Measurements from ENCODE around the gene FAM193B.
A peak's percentile ranks its signal among the peaks of the same experiment; 100 is the strongest.

FAM193B gene

GRCh38 chr5:177497292-177498012 lies 56.9 kb downstream of the FAM193B start, which contains the start of gene PDLIM7:
TSS of gene PDLIM7 (minus strand) at chr5:177497604. CDS start at chr5:177496512, 1,092 bp downstream.
- peak; percentile 93 for DNase-seq (ENCODE audit: low read depth)
- TF ChIP-seq, protein P1, sequence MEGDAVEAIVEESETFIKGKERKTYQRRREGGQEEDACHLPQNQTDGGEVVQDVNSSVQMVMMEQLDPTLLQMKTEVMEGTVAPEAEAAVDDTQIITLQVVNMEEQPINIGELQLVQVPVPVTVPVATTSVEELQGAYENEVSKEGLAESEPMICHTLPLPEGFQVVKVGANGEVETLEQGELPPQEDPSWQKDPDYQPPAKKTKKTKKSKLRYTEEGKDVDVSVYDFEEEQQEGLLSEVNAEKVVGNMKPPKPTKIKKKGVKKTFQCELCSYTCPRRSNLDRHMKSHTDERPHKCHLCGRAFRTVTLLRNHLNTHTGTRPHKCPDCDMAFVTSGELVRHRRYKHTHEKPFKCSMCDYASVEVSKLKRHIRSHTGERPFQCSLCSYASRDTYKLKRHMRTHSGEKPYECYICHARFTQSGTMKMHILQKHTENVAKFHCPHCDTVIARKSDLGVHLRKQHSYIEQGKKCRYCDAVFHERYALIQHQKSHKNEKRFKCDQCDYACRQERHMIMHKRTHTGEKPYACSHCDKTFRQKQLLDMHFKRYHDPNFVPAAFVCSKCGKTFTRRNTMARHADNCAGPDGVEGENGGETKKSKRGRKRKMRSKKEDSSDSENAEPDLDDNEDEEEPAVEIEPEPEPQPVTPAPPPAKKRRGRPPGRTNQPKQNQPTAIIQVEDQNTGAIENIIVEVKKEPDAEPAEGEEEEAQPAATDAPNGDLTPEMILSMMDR (IDR thresholded peaks at IDR 0.05; ENCODE audit: control insufficient read depth, extremely low read depth, insufficient read depth) = peak; percentile 36
- H3K4me3 ChIP-seq (ENCODE audit: low read depth, low read length) = peak within 1 kb of the TSS; percentile 72

- TF ChIP-seq, protein P1 (IDR thresholded peaks at IDR 0.05; ENCODE audit: control insufficient read depth, extremely low read depth, insufficient read depth) = no peak
- H3K4me3 ChIP-seq (ENCODE audit: low read depth, low read length) = peak overlapping the region; percentile 72
These were observed 57.6 kb downstream of the FAM193B start for GRCh38 chr5:177496727-177497291.

DNA sequence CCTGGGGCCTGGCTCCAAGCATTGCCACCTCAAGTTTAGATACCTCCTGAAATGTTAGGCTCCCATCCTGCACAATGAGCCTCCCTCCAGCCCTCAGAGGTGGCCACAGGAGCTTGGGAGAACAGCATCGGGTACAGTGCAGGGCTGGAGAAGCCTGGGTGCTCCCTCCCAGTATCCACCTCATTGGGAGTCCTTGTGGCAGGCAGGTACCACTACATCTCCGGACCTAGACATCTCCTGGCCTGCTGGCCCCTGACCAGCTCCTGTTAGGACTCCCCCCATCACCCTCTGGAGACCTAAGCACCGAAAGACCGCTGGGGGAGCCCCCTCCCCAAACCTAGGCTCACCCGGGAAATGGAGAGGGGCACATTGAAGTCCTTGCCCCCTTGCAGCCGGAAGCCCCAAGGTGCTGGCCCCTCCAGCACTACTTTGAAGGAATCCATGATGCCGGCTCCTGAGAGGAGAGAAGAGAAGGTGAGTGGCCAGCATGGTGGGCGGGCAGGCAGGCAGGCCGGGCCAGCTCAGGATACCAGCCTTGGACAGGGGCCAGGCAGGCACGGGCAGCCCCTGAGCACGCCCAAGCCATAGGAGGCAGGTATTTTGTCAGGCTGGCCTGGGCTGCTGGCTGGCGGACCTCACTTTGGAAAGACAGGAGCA lies 58.2 kb downstream of the FAM193B start:
- TF ChIP-seq, protein P1 (IDR thresholded peaks at IDR 0.05; ENCODE audit: control insufficient read depth, extremely low read depth, insufficient read depth) = 0 out of 2 replicates have a peak, but pooled peaks have one; percentile 9
- peak overlapping the region; percentile 72 for H3K4me3 ChIP-seq (ENCODE audit: low read depth, low read length)
- DNase-seq (ENCODE audit: low read depth) = no peak

More at GRCh38 chr5:177496727-177497291, 57.6 kb downstream of the FAM193B start:
- no peak for DNase-seq (ENCODE audit: low read depth)

- no peak for DNase-seq (ENCODE audit: low read depth)
- no peak overlapping the region for H3K4me3 ChIP-seq (ENCODE audit: low read depth, low read length)
- TF ChIP-seq, protein P1 (IDR thresholded peaks at IDR 0.05; ENCODE audit: control insufficient read depth, extremely low read depth, insufficient read depth) = no peak
These were observed 58.9 kb downstream of the FAM193B start for GRCh38 chr5:177495243-177496060.

GRCh38 chr5:177494346-177495195 lies 59.8 kb downstream of the FAM193B start:
- no peak overlapping the region for H3K4me3 ChIP-seq (ENCODE audit: low read depth, low read length)
- DNase-seq (ENCODE audit: low read depth) = no peak
- TF ChIP-seq, protein P1 (IDR thresholded peaks at IDR 0.05; ENCODE audit: control insufficient read depth, extremely low read depth, insufficient read depth) = 0 out of 2 replicates have a peak, but pooled peaks have one; percentile 11
